Left ventricle myocardium inferior (tissue), 1 donor: ENCODE results near the gene A3GALT2. TPM values are rescaled to one million over a fixed set of nuclear protein-coding genes. Genes with fewer than 3 reads are reported as not detected.

Experiments
- DNase-seq: peaks from one replicate; pipeline ENCODE4 v3.0.0-alpha.2; 2020
- H3K27ac ChIP-seq: fragments of 200-600 bp; replicated peaks from 2 replicates; pipeline ENCODE4 v1.8.0; 2021
- H3K27me3 ChIP-seq: fragments of 200-600 bp; 2 replicates; pipeline ENCODE4 v1.8.0; 2021; ENCODE audit warnings: low read depth
- H3K36me3 ChIP-seq: fragments of 200-600 bp; 2 replicates; pipeline ENCODE4 v1.8.0; 2021
- H3K4me1 ChIP-seq: fragments of 200-600 bp; 2 replicates; pipeline ENCODE4 v1.8.0; 2021
- H3K4me3 ChIP-seq: fragments of 200-600 bp; 2 replicates; pipeline ENCODE4 v1.8.0; 2021; ENCODE audit warnings: mild to moderate bottlenecking, moderate library complexity
- H3K9me3 ChIP-seq: fragments of 200-600 bp; replicated peaks from 2 replicates; pipeline ENCODE4 v1.8.0; 2021
- intact Hi-C: fragments of 100-400 bp; cut with micrococcal nuclease; formaldehyde crosslinking; loops from one replicate; pipeline ENCODE4 v1.11.0; 2022
- total RNA-seq: library from RNA; stranded (reverse); fragmentation: NEBNext Ultra II Directional; extraction: Animal tissue kit (Norgen Biotek cat#: 25700); gene quantifications from one replicate; pipeline ENCODE4 v1.2.1, GENCODE V29; 2021
- TF ChIP-seq, protein P1 (sequence below): fragments of 200-600 bp; IDR thresholded peaks from 2 replicates; pipeline ENCODE4 v1.8.0; 2021; ENCODE audit warnings: antibody characterized with exemption, mild to moderate bottlenecking, borderline replicate concordance
- donor health status: DM: no; HTN: yes; CAD: no; lungs with severe emphysema.

The A3GALT2 gene
- total RNA-seq, 1 donor from 2014 or later: not detected

DNA sequence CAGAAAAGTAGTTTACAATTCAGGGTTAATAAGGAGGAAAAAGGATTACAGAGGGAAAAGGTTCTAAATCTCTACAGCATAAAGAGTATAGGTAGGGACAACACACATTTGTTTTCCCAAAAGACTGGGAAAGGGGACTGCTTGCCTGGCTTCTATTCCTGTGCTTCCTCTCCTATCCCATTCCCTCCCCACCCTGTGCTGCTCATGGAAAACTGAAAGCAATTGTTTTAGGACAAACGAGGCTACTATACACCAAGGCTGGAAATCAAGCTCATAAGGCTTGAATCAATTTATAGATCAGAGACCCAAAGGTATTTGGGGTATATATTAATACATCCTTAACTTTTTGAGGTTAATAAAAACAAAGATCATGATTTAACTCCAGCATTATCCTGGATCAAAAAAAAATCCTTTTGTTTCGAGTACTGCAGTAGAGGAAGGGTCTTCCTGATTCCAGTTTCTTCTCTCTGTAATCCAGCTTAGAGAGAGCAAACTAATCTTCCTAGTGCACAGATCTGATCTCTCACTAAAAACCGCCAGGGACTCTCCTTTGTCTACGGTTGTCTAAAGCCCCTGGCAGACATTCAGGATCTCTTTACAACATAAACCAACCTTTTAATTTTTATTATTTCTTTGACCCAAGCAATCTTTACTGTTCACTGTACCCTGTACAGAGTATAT lies 37.4 kb upstream of the A3GALT2 start:
- no peak for DNase-seq
- Histone ChIP-seq H3K27ac (no peak overlapping the region), H3K27me3 (no peaks in the 10 kb centered on the region), H3K36me3 (no peaks in the 10 kb centered on the region), H3K4me3 (no peak overlapping the region), H3K4me1 (peaks cover 61% of the 10 kb centered on the region), H3K9me3 (no peaks in the 10 kb centered on the region)
- intact Hi-C loops: no loop called here
- TF ChIP-seq, protein P1, sequence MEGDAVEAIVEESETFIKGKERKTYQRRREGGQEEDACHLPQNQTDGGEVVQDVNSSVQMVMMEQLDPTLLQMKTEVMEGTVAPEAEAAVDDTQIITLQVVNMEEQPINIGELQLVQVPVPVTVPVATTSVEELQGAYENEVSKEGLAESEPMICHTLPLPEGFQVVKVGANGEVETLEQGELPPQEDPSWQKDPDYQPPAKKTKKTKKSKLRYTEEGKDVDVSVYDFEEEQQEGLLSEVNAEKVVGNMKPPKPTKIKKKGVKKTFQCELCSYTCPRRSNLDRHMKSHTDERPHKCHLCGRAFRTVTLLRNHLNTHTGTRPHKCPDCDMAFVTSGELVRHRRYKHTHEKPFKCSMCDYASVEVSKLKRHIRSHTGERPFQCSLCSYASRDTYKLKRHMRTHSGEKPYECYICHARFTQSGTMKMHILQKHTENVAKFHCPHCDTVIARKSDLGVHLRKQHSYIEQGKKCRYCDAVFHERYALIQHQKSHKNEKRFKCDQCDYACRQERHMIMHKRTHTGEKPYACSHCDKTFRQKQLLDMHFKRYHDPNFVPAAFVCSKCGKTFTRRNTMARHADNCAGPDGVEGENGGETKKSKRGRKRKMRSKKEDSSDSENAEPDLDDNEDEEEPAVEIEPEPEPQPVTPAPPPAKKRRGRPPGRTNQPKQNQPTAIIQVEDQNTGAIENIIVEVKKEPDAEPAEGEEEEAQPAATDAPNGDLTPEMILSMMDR: no peak

DNA sequence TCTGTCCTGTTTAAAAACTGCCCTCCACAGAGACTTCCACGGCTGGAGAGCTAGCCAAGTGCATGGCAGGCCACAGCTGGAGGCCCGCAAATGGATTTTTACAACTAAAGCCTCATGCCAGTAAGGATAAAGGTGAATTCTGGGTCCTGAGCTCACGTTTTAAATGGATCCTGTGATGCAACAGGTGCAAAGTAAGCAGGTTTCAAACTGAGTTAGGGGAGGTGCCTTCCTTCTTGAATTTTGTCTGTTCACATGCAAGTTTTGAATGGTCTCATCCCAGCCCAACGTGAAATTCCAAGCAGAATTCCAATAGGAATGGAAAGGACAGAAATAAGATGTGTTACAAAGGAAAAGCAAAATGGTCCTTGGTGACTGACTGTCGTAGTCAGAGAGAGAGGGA lies 36.2 kb upstream of the A3GALT2 start:
- TF ChIP-seq, protein P1: no peak
- H3K27ac ChIP-seq: no peak overlapping the region
- intact Hi-C loops: no loop called here
- H3K36me3 ChIP-seq: peaks cover 5% of the 10 kb centered on the region
- H3K4me3 ChIP-seq: no peak overlapping the region
- H3K27me3 ChIP-seq: no peaks in the 10 kb centered on the region
- no peaks in the 10 kb centered on the region for H3K9me3 ChIP-seq
- DNase-seq: no peak
- peaks cover 50% of the 10 kb centered on the region for H3K4me1 ChIP-seq

DNA sequence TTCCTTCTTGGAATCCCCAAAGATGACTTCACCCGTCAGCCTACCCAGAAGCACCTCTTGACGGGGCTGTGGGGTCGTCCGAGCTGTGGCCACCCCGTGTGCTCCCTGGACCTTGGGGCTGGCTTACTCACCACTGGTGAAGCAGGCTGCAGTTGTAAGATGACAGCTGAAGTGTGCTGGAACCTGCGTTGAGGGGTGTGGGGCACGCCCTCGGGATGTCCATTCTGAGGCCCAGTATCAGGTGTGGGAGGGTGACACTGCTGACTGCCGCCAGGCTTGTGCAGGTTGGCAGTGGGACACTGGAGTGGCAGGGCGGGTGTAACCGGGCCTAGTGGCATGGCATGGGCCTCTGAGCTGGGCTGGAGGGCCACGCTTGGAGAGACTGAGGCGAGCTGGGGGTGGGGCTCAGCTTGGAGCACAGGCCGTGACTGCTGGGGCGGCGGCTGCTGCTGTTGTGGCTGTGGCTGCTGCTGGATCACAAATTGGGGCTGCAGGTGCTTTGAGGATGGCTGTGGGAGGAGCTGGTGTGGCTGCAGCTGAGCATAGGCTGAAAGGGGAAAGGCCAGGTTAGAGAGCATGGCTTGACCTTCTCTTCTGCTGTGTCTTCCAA lies 33.9 kb upstream of the A3GALT2 start:
- no peak for DNase-seq
- TF ChIP-seq, protein P1: no peak
- intact Hi-C loops: no loop called here

DNA sequence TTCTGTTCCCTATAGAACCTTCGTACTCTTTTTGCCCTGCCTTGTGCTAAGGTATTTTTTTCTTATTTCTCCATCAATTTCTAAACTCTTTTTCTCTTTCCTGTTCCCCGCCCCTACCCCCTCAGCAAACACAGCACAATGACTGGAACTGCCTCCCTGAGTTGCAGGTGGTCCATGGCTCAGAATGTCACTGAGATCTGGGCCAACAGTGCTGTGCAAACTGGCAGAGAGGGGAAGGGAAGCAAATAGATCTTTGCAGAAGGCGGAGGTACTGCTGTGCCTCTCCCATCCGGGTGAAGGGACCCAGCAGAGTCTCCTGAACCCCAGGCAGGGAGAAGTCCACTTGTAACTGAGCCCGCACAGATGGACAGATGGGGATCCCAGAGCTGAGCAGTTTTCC lies 32.6 kb upstream of the A3GALT2 start:
- TF ChIP-seq, protein P1: no peak
- H3K4me1 ChIP-seq: peaks cover 35% of the 10 kb centered on the region
- no peaks in the 10 kb centered on the region for H3K27me3 ChIP-seq
- no peak overlapping the region for H3K27ac ChIP-seq
- DNase-seq: no peak
- H3K4me3 ChIP-seq: no peak overlapping the region
- peaks cover 5% of the 10 kb centered on the region for H3K36me3 ChIP-seq
- intact Hi-C loops: no loop called here
- no peaks in the 10 kb centered on the region for H3K9me3 ChIP-seq

More for the DNA sequence above, 33.9 kb upstream of the A3GALT2 start:
- Histone ChIP-seq H3K27ac (no peak overlapping the region), H3K9me3 (no peaks in the 10 kb centered on the region), H3K36me3 (peaks cover 5% of the 10 kb centered on the region), H3K4me3 (no peak overlapping the region), H3K4me1 (peaks cover 39% of the 10 kb centered on the region), H3K27me3 (no peaks in the 10 kb centered on the region)

DNA sequence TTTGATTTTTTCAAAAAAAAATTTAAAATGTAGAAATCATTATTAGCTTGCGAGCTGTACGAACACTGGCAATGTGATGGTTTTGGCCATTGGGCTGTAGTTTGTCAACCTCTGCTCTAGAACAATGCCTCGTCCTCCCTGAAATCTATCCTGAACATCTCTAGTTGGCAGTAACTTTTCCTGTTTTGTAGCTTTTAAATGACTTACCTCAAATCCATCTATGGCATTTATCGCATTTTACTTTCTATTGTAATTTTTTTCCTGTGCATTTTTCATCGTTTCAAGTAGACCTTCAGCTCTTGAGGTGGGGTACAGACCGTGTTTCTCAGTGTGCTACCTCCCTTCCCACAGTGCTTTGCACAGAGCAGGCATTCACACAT lies 30.4 kb upstream of the A3GALT2 start:
- TF ChIP-seq, protein P1: no peak
- no peak overlapping the region for H3K27ac ChIP-seq
- intact Hi-C loops: no loop called here
- no peaks in the 10 kb centered on the region for H3K9me3 ChIP-seq
- no peak for DNase-seq
- no peak overlapping the region for H3K4me3 ChIP-seq
- H3K27me3 ChIP-seq: no peaks in the 10 kb centered on the region
- H3K36me3 ChIP-seq: peaks cover 5% of the 10 kb centered on the region
- H3K4me1 ChIP-seq: peaks cover 42% of the 10 kb centered on the region
